ENCODE data around the gene VGF.

VGF gene

DNA sequence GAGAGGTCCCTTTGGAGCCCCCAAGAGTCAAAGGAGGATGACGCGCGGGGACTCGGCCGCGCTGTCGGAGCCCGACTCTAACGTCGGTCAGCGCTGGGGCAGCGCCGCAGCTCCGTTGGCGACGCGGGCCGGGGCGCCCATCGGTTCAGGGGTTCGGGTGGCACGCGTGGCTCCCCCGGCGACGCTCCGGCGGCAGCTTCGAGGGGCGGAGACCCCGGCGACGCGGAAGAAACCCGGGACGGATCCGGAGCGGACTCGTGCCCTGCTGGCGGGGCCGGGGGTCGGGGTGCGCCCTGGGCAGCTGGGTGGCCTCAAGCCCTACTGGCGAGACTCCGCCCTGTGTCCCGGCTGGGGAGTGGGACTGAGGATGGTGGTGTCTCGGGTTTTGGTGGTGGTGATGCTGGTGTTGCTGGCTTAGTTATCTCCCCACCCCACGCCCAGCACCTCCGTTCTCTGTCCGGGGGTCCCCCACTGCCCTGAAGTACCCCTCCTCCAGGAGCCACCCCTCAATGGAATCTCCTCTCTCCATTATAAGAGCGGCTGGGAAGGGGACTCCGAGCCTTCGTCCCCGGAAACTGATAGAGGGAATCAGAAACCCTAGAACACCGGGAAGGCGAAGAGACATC lies 14.9 kb upstream of the VGF start, which contains the start of gene NAT16:
Gene NAT16 (minus strand): TSS at position 164 of the 626 bp plus-strand sequence. CDS start 5,486 bp downstream, outside the sequence.
- no peak for DNase-seq

DNA sequence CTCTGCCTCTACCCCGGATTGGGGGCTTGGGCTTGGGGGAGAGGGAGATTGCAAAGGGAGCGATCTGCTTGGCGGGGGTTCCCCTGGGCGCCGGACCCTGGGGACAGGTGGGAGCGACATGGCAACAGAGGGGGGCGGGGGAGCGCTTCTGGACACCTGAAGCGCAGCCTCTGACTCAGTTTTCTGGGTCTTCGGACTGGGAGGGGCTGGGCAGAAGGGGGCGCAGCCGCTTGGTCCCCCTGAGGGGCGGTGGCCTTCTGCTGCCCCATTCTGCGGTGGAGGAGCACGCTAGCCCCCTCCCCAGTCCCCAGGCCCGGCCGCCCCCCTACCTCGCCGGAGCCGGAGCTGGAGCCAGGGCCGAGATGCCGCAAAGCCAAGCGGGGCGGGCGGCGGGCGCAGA lies 14.3 kb upstream of the VGF start:
- no peak for DNase-seq

DNA sequence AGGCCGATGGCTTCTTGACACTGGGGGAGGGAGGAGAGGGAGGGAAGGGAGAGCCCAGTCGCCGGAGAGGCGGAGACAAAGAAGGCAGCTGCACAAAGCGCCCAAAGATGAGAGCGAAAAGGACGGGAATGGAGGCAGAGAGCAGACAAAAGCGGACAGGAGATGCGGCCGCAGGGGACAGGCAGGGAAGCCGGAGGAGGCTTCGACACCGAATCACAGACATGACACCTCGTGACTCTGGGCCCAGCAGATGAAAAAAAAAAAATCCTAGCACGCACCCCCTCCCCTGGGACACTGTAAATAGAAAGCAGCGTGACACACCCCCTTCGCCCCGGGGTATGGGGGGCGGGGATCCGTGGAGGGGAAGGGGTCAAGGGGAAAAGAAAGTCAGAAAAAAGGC lies 13.7 kb upstream of the VGF start:
- no peak for DNase-seq

DNA sequence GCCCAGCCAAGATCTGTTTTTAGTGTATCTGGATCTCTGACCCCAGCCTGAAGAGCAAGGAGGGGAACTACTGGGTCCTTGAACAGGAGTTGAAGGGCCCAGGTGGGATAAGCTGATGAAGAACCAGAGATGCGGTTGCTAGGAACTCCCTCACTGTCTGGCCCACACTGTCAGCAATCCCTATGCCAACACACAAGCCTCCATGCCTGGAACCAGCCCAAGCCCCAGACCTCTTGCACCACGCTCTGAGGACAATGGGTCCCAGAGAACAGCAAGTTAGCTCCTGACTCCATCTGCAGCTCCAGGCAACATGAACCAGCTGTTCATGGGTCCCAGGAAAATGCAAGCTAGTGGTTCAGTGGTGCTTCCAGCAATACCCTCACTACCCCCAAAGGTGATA lies 12.3 kb upstream of the VGF start:
- no peak for DNase-seq

DNA sequence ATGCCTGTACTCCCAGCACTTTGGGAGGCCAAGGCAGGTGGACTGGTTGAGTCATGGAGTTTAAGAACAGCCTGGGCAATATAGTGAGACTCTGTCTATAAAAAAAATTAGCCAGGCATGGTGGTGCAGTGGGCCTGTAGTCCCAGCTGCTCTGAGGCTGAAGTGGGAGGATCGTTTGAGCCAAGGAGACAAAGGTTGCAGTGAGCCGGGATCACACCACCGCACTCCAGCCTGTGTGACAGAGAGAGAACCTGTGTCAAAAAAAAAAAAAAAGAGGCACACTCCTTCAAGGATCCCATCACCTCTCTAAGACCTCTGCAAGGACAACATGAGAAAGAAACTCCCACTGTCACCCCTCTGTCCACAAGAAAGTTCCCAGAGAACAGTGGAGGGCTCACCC lies 10.3 kb upstream of the VGF start:
- DNase-seq = no peak

DNA sequence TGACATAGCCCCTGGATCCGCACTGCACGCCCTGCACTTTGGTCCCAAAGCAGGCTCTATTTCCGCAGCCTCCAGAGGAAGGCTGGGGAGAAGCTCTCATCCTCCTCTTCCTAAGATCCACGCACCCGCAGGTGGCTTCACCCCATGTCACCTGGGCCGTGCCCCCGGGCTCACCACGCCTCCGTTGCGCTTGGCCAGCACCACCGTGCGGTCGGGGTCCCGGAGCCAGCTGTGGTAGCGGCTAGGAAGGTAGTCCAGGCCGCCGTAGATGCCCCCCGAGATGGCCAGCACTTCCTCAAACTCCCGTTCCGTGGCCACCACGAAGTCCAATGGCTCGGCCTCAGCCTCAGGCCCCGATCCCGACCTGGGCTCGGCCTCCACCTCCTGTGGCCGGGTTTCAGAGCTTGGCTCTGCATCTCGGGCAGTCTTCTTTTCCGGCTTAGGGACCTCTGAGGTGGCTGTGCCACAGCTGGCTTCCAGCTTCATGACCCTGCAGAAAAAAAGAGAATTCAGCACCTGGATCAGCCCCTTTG lies 9.0 kb upstream of the VGF start:
- no peak for DNase-seq

DNA sequence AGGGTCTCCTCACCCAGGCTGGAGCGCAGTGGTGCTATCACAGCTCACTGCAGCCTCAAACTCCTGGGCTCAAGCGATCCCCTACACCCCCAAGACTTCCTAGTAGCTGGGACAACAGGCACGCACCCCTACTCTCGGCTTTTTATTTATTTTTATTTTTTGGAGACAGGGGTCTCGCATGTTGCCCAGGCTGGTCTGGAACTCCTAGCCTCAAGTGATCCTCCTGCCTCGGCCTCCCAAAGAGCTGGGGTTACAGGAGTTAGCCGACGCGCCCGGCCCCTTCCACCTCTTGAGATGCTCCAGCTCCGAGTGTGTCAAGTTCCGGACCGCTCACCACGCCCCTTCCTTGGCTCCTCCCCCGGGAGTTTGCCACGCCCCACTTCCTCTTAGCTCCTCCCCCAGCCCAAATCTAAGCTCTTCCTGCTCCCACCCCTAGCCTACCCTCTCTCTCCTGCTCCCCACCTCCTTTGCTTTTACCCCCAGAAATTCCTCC lies 8.4 kb upstream of the VGF start:
- peak; percentile 68 for DNase-seq

DNA sequence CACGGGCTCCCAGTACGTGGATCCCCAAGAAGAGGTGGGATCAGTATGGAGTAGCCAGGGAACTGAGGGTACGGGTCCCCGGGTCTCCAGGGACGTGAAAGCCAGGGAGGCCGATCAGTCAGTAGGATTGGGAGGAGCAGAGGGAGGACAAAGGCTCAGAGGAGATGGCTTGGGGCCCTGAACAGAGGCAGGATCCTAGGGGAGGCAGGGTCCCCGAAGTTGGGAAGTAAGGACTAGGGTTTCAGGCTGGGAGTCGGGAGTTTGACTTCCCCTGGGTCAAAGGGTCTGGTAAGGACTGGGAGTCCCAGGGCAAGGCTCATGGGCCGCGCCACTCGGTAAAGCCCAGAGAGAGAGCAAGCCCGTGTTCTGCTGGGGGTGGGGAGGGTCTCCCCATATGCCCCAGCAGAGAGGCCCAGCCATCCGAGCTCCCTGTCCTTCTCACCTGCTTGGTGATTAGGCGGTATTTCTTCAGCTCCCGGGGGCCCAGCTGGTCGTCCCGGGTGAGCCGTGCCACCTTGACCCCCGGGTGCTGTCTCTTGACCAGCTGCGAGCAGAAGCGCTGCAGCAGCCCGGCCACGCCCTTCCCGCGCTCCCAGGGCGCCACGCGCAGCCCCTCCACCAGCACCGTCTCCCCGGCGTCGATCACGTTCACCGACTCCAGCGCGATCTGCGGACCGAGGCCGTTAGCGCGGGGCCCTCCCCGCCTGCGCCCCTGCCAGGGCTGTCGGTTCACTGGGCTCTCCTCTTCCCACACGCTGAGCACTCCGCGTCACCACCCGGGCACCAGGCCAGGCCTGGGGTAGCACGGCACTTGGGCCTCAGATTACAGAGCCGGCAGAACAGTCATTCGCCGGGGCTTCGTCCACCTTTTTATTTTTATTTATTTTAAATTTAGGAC lies 7.7 kb upstream of the VGF start:
- DNase-seq = peak; percentile 63

DNA sequence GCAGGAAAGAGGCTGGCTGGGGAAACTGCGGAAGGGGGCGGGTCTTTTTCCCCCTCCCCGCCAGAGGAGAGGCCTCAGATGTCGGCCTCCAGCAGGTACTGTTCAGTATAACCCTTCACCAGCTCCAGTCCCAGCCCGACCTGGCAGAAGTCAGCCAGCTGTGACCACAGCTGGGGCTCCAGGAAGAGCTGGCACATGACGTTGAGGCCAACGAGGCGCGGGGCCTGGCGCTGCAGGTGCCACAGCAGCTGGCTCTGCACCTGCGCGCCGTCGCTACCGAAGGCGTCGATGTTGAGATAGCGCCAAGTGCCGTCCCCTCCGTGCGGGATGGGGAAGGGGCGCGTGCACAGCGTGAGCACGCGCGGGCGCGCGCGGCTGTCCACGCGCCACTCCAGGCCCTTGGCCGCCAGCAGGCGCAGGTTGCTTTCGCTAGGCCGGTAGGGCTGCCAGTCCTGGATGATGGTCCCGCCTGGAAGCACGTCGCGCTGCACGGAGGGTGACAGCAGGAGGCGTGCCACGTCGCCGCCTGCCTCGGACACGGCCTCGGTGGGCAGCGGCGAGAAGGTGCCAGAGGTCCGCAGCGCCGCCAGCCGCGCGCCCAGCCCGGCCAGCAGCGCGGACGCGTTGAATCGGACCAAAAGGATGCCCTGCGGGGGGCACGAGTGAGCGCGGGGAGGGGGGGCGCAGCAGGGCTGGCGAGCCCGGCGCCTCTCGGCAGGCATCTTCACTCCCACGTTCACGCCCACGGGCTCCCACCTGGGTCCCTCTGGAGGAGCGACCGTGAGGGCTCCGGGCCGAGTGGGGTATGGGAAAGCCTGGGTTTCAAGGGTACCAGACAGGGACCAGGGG lies 6.9 kb upstream of the VGF start:
- DNase-seq = no peak

DNA sequence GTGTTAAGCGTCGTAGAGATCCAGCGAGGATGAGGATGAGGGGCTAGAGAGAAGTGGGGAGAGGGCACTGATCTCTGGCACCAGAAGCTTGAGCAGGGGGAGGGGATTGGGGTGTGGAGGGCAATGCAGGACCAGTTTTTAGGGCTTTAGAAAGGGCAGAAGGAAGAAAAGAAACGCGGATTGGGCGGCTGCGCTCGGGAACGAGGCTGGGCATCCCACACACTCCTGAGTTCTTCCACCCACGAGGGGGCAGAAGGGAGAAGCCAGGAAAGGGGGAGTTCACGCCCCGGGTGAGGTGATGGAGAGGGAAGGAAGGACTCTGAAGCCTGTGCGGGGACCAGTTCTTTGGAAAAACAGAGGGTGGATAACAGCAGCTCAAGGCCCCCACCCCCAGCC lies 6.1 kb upstream of the VGF start:
- no peak for DNase-seq

DNA sequence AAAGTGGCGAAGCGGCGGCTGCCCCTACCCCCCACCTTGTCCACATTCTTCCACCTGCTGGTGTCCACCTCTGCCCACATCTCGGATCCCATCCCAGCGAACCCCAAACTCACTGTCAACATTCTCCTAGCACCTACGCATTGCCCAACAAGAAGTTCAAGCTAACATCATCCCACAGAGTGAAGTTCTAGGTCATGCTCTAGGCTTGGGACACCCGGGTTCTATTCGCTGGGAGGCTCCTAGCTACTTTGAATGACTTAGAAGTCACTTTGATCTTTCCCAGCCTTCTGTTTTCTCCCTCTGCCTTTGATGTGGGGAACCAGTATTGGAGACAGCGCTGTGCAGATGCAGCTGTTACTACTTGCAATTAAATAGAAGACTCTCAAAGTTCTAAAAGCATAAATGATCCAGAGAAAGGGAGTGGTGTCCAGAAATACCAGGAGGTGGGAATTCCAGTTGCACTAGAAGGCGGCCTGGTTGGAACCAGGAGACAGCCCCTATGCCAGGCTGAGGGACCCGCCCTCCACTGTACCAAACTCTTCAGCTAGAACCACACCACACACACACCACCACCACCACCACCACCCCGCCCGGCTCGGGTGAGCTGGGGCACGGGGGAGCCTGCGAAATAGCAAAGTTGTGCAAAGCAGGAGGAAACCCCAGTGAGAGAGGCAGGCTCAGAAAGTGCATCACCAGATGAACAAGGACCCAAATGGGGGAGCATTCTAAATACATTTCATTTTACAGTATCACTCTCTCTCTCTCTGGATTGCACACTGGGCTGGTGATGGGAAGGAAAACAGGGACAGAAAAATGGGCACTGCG lies 5.5 kb upstream of the VGF start:
- DNase-seq = no peak

DNA sequence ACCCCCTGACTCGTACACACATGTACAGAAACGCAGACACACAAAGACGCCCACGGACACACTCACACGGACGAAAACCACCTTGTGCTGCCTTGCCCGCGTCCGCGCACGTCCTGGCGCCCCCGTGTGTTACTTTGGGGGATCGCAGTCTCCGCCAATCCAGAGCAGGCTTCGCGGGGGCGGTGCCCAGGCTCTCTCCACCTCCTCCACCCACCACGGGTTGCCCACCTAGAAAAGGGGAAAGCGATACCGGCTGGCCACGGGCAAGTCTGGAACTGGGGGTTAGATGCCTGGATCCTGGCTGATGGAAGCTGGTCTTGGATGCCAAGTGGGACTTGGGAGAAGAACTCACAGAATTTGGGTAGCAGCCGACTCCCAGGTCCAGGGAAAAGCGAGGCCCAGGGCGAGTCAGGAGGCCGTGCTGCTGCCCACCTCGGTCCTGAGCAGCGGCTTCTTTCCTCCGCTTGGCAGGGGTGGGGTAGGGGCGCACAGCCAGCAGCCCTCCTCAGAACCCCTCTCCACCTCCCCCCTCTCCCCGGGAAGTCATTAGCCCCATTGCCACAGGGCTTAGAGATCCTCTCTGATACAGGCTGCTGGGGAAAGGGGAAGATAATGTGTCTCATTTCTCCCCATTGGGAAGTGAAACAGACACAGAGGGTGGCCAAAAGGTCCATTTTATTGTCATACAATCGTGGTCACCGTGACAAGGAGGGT lies 4.6 kb upstream of the VGF start:
- peak; percentile 47 for DNase-seq

DNA sequence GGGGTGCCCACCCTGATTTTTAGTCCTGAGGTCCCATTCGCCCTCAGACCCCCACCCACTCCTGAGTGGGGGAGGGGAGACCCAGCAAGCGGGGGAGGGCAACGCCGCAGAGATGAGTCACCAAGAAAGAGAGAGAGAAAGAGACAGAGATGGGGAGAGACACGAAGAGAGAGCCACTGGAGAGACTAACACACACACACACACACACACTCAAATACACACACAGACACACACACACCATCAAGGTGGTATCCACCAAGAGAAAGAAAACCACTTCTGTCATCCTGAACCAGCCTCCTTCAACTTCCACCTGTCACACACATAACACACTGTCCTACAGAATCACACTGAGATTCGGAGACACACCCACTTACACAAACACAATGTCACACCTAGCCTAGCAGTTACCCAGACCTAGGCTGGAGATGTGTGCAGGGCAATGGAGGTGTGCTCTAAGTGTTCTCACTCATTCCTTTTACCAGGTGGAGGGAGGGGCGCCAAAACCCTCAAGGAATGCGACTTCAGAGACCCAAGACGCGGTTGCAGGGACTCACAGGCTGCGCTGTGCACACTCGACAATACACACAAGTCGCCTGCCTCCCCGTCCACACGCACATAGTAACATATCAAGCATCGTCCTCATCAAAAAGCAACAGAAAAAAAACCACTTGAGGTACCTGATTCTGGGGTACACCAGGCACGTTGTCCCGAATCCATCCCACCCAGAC lies 3.9 kb upstream of the VGF start:
- DNase-seq = no peak

DNA sequence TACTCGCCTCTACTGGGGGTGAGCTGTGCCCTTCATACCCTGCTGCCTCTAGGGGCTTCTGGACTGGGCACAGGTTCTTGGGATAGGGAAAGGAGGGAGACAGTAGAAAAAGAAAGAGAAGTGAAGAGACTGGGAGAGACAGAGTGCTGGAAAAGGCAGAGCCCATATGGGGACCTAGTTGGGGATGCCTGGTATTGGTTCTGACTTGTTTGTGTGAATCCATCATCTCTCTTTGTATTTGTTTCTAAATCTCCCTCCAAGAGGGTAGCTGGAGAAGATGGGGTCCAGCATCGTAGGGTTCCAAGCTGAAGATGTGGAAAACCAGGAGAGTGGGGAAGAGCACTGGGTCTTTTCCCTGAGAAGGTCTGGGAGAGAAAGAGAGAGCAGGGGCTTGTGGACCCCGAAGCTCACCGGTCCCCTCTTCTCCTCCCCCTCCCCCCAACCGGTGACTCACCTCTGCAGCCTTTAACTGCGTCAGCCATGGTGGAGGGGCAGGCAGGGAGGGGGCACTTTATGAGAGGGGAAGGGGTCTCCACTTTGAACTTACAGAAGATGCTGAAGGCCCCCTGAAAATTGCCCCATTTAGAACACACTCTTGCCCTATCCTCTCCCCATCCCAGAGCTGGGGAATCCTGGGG lies 3.2 kb upstream of the VGF start:
- DNase-seq = no peak

DNA sequence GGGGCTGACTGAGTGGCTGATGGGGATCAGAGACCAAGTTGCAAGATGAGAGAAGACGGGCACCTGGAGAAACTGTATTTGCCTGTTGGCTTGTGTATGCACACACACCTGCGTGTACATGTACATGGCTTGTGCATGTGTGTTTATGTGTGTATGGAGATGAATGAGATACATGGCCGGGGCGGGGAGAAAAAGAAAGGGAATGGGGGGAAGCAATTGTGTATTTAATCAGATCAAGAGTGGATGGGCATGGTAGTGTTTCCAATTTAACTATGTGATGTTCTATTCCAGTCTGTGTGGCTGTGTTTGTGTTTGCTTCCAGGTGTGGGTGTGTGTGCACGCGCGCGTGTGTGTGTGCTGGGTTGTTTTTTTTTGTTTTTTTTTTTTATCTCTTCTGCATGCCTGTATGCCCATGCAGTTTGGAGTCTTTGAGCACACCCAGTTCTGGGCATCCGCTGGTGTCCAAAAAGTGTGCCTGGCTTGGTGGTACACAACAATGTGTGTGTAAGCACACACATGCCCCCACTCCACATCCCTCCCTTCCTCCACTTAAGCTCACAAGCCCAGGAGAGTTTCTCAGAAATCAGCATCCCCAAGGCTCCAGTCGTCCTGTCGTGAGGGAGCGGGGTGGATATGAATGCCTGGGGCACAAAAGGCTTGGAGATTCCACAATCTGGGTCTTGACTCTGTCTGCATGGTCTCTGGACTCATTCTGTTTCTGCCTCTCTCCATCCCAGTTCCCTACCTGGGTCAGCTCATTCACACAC lies 2.5 kb upstream of the VGF start:
- DNase-seq = no peak

DNA sequence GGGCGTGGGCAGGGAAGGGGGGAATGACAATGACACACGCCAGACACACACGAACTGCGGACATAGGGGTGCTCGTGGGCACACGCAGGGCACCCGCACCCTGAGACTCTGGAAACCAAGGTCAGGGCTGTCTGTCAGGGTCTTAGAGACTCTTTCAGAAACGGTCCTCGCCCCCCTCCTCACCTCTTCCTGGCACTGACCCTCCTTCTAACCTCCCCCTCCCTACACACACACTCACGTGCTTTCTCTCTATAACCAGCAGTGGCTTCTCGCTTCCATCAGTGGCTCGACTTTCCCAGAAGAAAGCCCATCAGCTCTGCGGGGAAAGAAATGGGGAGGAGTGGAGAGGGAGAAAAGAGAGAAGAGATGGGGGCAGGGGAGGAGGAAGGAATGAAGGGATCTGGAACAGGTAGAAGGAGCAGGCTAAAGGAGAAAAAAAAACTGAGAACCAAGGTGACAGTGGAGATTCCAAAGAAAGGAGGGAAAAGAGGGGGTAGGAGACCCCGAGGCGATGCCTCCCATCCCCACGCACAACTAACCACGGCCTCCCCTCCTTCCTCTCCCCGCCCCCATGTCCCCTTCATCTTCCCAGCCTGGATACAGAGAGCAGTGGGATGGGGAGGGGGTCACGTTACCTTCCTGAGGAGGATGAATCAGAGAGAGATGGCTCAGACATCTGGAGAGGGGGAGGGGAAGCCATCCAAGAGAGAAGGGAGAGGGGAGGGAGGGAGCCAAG lies 1.7 kb upstream of the VGF start:
- no peak for DNase-seq

DNA sequence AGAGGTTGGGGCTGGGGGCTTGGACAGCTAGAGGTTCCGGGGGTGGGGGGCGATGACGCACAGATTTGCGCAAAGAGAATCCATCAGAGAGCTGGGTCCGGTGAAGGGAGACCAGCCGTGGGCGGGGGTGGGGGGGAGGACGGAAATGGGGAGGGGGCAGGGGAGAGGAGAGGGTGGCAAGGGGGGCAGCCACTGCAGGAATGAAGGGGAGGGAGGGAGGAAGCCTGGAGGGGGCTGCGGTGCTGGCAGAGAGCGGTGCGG lies 1.2 kb upstream of the VGF start:
- no peak for DNase-seq

DNA sequence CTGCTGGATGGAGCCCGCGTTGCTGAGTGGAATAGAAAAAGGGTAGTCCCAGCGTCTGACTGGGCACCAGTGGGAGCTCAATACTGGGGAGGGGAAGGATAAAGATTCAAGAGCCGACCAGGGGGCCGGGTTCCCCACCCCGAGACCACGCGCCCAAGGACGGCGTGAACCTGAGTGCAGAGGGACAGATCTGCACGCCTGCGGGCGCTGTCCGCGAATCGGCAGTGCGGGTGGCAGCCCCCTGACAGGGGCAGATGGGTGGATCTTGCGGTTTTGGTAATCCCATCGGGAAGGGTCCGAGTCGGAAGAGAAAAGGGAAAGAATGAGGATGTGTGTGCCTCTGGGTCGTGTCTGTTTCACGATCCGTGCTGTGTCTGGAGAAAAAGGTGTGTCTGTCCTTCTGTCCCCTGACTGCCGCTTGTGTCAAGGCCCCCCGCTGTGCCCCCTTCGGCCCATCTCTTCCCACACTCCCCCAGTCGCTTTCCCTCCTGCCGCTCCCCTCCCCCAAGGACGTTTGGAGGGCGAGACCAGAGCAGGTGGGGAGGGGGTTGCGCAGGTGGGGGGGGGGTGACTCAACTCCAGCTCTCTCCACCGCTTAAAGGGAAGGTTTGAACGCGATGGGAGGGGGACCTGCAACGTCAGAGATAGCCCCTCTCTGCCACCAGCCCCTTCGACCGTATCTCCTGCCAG lies 734 bp upstream of the VGF start:
- no peak for DNase-seq

Measured in HCEC 1CT (cell line).